Measurements from ENCODE around the gene GIT2. TPM values are rescaled to one million over a fixed set of nuclear protein-coding genes. Genes with fewer than 3 reads are reported as not detected.

GIT2 gene
- total and polyA plus RNA-seq, 7 donors: 10.8 to 29.7 (median 20.3) TPM

- Histone ChIP-seq H3K4me1 (peaks cover 10% of the 10 kb centered on the region), H3K36me3 (ENCODE audit: insufficient read depth in 1 of 2, low read depth in 1 of 2) (peaks cover 0 to 85% of the 10 kb centered on the region in 2 donors), H3K9me3 (no peaks in the 10 kb centered on the region), H3K4me3 (no peak overlapping the region), H3K27me3 (ENCODE audit: insufficient read depth in 3 of 3, low read length in 2 of 3) (no peaks in the 10 kb centered on the region), H3K27ac (no peak overlapping the region)
- no peak for DNase-seq
- TF ChIP-seq CTCF (IDR thresholded peaks at IDR 0.05): no peak
- ATAC-seq: no peak
- 65 to 78% (median 65%) methylated on average over 3 of the region's 3 CpGs for WGBS, 3 donors
- intact Hi-C loops (cut with DNase I): no loop called here
Measured at GRCh38 chr12:109962398-109962797, 33.8 kb downstream of the GIT2 start.

- intact Hi-C loops (cut with DNase I): no loop called here
- peaks cover 0 to 85% of the 10 kb centered on the region in 2 donors for H3K36me3 ChIP-seq (ENCODE audit: insufficient read depth in 1 of 2, low read depth in 1 of 2)
- H3K27me3 ChIP-seq (ENCODE audit: insufficient read depth in 3 of 3, low read length in 2 of 3): no peaks in the 10 kb centered on the region
- WGBS, 3 donors: 83 to 92% (median 86%) methylated on average over 6 of the region's 6 CpGs
- no peaks in the 10 kb centered on the region for H3K9me3 ChIP-seq
- TF ChIP-seq CTCF (IDR thresholded peaks at IDR 0.05): no peak
- DNase-seq (no peak), ATAC-seq (no peak)
- H3K4me3 ChIP-seq: no peak overlapping the region
- peaks cover 10% of the 10 kb centered on the region for H3K4me1 ChIP-seq
- H3K27ac ChIP-seq: no peak overlapping the region
Measured at GRCh38 chr12:109961612-109962011, 34.6 kb downstream of the GIT2 start.

- intact Hi-C loops (cut with DNase I): no loop called here
- H3K36me3 ChIP-seq (ENCODE audit: insufficient read depth in 1 of 2, low read depth in 1 of 2): peaks cover 0 to 85% of the 10 kb centered on the region in 2 donors
- DNase-seq (no peak), ATAC-seq (no peak)
- no peak overlapping the region for H3K4me3 ChIP-seq
- TF ChIP-seq CTCF (IDR thresholded peaks at IDR 0.05): no peak
- H3K4me1 ChIP-seq: peaks cover 10% of the 10 kb centered on the region
- WGBS, 3 donors: 76 to 78% (median 76%) methylated on average over 14 of the region's 14 CpGs
- H3K27me3 ChIP-seq (ENCODE audit: insufficient read depth in 3 of 3, low read length in 2 of 3): no peaks in the 10 kb centered on the region
- no peak overlapping the region for H3K27ac ChIP-seq
- no peaks in the 10 kb centered on the region for H3K9me3 ChIP-seq
Measured at GRCh38 chr12:109961201-109961600, 35.0 kb downstream of the GIT2 start.

GRCh38 chr12:109959411-109960093 is 36.6 kb downstream of the GIT2 start:
- 93 to 97% (median 94%) methylated on average over 8 of the region's 8 CpGs for WGBS, 3 donors
- Histone ChIP-seq H3K27ac (no peak overlapping the region), H3K9me3 (no peaks in the 10 kb centered on the region), H3K4me1 (peaks cover 10% of the 10 kb centered on the region), H3K36me3 (ENCODE audit: insufficient read depth in 1 of 2, low read depth in 1 of 2) (peaks cover 0 to 87% of the 10 kb centered on the region in 2 donors), H3K4me3 (no peak overlapping the region), H3K27me3 (ENCODE audit: insufficient read depth in 3 of 3, low read length in 2 of 3) (no peaks in the 10 kb centered on the region)
- no peak for ATAC-seq
- DNase-seq: no peak
- TF ChIP-seq CTCF (IDR thresholded peaks at IDR 0.05): no peak
- intact Hi-C loops (cut with DNase I): no loop called here

GRCh38 chr12:109958374-109958773 is 37.8 kb downstream of the GIT2 start:
- peaks cover 0 to 94% of the 10 kb centered on the region in 2 donors for H3K36me3 ChIP-seq (ENCODE audit: insufficient read depth in 1 of 2, low read depth in 1 of 2)
- H3K4me1 ChIP-seq: peaks cover 1% of the 10 kb centered on the region
- no peak overlapping the region for H3K4me3 ChIP-seq
- TF ChIP-seq CTCF (IDR thresholded peaks at IDR 0.05): no peak
- intact Hi-C loops (cut with DNase I): no loop called here
- DNase-seq: no peak
- no peaks in the 10 kb centered on the region for H3K9me3 ChIP-seq
- no peak overlapping the region for H3K27ac ChIP-seq
- ATAC-seq: no peak
- no peaks in the 10 kb centered on the region for H3K27me3 ChIP-seq (ENCODE audit: insufficient read depth in 3 of 3, low read length in 2 of 3)
- 92 to 97% (median 96%) methylated on average over 7 of the region's 7 CpGs for WGBS, 3 donors
